Hepatocyte (in vitro differentiated cells): Measurements from ENCODE around the gene JAML. TPM values are rescaled to one million over a fixed set of nuclear protein-coding genes. Genes with fewer than 3 reads are reported as not detected.

Source experiments
- DNase-seq: peaks from one replicate; pipeline ENCODE4 v3.0.0-alpha.2; 2016; ENCODE audit warnings: low spot score
- H2AFZ ChIP-seq: fragments of 200-600 bp; sonication (generic); 2 replicates; pipeline ENCODE4 v1.6.0; 2016; ENCODE audit warnings: antibody characterized with exemption, mild to moderate bottlenecking
- H3K27ac ChIP-seq: fragments of 200-600 bp; sonication (generic); 2 replicates; pipeline ENCODE4 v1.5.1; 2016; ENCODE audit warnings: mild to moderate bottlenecking
- H3K27me3 ChIP-seq: fragments of 200-600 bp; sonication (generic); 2 replicates; pipeline ENCODE4 v1.6.1; 2016
- H3K36me3 ChIP-seq: fragments of 200-600 bp; sonication (generic); replicated peaks from 2 replicates; pipeline ENCODE4 v1.5.1; 2016; ENCODE audit warnings: low read depth; ENCODE audit not compliant: insufficient read depth
- H3K4me1 ChIP-seq: fragments of 200-600 bp; sonication (generic); 2 replicates; pipeline ENCODE4 v1.5.1; 2016; ENCODE audit warnings: mild to moderate bottlenecking, moderate library complexity; ENCODE audit not compliant: insufficient read depth
- H3K4me2 ChIP-seq: fragments of 200-600 bp; sonication (generic); 2 replicates; pipeline ENCODE4 v1.6.0; 2016
- H3K4me3 ChIP-seq: fragments of 200-600 bp; sonication (generic); 2 replicates; pipeline ENCODE4 v1.5.1; 2016; ENCODE audit warnings: mild to moderate bottlenecking
- H3K79me2 ChIP-seq: fragments of 200-600 bp; sonication (generic); 2 replicates; pipeline ENCODE4 v1.6.0; 2017; ENCODE audit warnings: mild to moderate bottlenecking
- H3K9me2 ChIP-seq: fragments of 200-600 bp; sonication (generic); replicated peaks from 2 replicates; pipeline ENCODE4 v1.6.0; 2017; ENCODE audit warnings: mild to moderate bottlenecking; ENCODE audit not compliant: insufficient read depth
- H3K9me3 ChIP-seq: fragments of 200-600 bp; sonication (generic); 2 replicates; pipeline ENCODE4 v1.5.1; 2016; ENCODE audit warnings: low read depth, mild to moderate bottlenecking
- H4K20me1 ChIP-seq: fragments of 200-600 bp; sonication (generic); 2 replicates; pipeline ENCODE4 v1.6.0; 2016; ENCODE audit warnings: mild to moderate bottlenecking; ENCODE audit not compliant: insufficient read depth, poor library complexity, severe bottlenecking
- EZH2 ChIP-seq: fragments of 200-600 bp; sonication (generic); IDR thresholded peaks from 2 replicates; pipeline ENCODE4 v1.6.1; 2016; ENCODE audit warnings: antibody characterized with exemption, mild to moderate bottlenecking, borderline replicate concordance
- EZH2phosphoT487 ChIP-seq: fragments of 200-600 bp; sonication (generic); IDR thresholded peaks from one replicate; pipeline ENCODE4 v1.6.1; 2018; ENCODE audit warnings: antibody characterized with exemption, mild to moderate bottlenecking, low read depth, moderate library complexity; ENCODE audit not compliant: unreplicated experiment, severe bottlenecking
- WGBS: methylation state at CpG from one replicate; pipeline ENCODE4 v1.1.6; 2016; ENCODE audit warnings: low lambda C conversion rate; ENCODE audit errors: missing lambda C conversion rate; 5-methylcytosine and 5-hydroxymethylcytosine counted together
- polyA plus RNA-seq: library from polyadenylated mRNA; unstranded; fragments of >200 nt; fragmentation: Nextera tagmentation; extraction: Ambion mirVana; gene quantifications from 2 replicates; pipeline ENCODE4 v1.2.1, GENCODE V29; 2016
- total RNA-seq: library from RNA; depleted of rRNA; stranded (reverse); fragments of >200 nt; gene quantifications from 2 replicates; pipeline ENCODE4 v1.2.3, GENCODE V29; 2014
- TF ChIP-seq, protein P1 (sequence below): fragments of 200-600 bp; sonication (generic); IDR thresholded peaks from 2 replicates; pipeline ENCODE4 v1.5.1; 2016; ENCODE audit warnings: antibody characterized with exemption, mild to moderate bottlenecking; ENCODE audit not compliant: poor library complexity

JAML gene
- total and polyA plus RNA-seq, 2 experiments from 2014 or later = 5.3 to 5.9 TPM

DNA sequence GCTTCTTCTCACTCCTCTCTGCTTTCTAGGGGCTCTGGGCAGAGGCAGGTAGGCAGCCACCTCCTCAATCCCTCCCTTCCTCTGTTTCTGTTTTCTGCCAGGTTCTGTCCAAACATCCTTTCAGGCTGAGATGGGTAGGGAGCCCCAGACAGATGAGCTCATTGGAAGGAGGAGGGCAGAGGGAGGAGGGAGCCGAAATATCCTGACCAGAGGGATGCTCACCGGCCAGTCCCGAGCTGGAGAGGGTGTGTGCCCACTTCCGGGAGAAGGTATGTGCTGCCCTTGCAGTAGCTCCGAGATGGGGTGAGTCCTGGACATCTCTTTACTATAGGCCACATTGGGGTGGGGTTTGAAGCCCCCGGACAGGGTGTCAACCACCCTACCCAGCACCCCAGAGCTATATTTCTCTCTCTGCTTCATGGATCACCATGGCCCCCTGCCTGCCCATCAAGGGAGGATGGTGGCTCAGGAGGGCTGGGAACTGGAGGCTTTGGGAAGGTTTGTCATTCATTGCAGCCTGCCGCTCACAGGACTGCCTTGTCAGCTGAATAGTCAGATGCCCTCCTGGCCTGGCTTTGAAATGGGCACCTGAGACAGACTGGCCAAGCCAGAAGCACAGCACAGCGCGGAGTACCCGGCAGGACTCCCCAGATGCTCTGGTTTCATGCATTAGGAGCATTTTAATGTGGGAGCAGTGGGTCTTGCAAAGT lies 67.5 kb downstream of the JAML start:
- Histone ChIP-seq H3K27ac (no peak overlapping the region), H3K4me1 (peaks cover 22% of the 10 kb centered on the region), H3K79me2 (no peaks in the 10 kb centered on the region), H3K27me3 (peaks cover 86% of the 10 kb centered on the region), H3K9me2 (no peaks in the 10 kb centered on the region), H2AFZ (no peak overlapping the region), H3K36me3 (no peaks in the 10 kb centered on the region), H4K20me1 (no peaks in the 10 kb centered on the region), H3K9me3 (no peaks in the 10 kb centered on the region), H3K4me3 (no peak overlapping the region), H3K4me2 (peak overlapping the region; percentile 72)
- 33% methylated on average over 10 of the region's 10 CpGs for WGBS
- TF ChIP-seq, protein P1, sequence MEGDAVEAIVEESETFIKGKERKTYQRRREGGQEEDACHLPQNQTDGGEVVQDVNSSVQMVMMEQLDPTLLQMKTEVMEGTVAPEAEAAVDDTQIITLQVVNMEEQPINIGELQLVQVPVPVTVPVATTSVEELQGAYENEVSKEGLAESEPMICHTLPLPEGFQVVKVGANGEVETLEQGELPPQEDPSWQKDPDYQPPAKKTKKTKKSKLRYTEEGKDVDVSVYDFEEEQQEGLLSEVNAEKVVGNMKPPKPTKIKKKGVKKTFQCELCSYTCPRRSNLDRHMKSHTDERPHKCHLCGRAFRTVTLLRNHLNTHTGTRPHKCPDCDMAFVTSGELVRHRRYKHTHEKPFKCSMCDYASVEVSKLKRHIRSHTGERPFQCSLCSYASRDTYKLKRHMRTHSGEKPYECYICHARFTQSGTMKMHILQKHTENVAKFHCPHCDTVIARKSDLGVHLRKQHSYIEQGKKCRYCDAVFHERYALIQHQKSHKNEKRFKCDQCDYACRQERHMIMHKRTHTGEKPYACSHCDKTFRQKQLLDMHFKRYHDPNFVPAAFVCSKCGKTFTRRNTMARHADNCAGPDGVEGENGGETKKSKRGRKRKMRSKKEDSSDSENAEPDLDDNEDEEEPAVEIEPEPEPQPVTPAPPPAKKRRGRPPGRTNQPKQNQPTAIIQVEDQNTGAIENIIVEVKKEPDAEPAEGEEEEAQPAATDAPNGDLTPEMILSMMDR = no peak
- TF ChIP-seq EZH2phosphoT487 = no peak
- DNase-seq = no peak

DNA sequence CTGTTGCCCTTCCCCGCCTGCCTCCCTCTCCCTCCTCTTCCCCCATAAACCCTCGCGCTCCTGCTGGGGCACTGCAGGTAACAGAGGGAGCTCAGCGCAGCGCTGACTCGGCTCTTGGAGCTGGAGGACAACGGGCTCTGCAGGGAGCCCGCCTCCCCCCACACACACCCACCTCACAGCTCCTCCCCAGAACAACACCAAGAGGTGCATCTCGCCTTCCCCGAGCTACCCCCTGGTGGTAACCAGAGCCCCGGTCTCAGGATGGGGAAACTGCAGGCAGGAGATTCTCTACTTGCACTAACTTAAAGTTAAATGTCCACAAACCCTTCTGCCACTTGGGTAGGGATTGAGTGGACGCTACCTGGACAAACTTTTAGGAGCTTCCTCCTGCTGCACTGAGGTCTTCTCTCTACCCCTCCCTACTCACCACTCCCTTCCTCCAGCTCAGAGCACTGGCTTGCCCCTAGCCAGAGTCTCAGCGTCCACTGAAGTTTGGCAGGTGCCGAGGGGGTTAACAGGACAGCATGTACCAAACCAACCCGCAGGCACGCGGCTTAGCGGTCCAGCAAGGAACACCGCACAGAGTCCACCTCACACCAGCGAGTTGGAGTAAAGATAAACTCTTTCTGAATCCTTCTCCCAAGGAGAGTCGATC lies 68.2 kb downstream of the JAML start:
- Histone ChIP-seq H3K4me3 (no peak overlapping the region), H3K9me3 (no peaks in the 10 kb centered on the region), H3K4me2 (peak overlapping the region; percentile 72), H3K36me3 (no peaks in the 10 kb centered on the region), H4K20me1 (no peaks in the 10 kb centered on the region), H3K9me2 (no peaks in the 10 kb centered on the region), H3K27me3 (peaks cover 89% of the 10 kb centered on the region), H3K4me1 (peaks cover 27% of the 10 kb centered on the region), H2AFZ (no peak overlapping the region), H3K27ac (no peak overlapping the region), H3K79me2 (no peaks in the 10 kb centered on the region)
- peak; percentile 63 for DNase-seq
- TF ChIP-seq EZH2phosphoT487 (no peak), EZH2 (no peak)
- TF ChIP-seq, protein P1 = no peak
- WGBS = 4% methylated on average over 19 of the region's 21 CpGs

DNA sequence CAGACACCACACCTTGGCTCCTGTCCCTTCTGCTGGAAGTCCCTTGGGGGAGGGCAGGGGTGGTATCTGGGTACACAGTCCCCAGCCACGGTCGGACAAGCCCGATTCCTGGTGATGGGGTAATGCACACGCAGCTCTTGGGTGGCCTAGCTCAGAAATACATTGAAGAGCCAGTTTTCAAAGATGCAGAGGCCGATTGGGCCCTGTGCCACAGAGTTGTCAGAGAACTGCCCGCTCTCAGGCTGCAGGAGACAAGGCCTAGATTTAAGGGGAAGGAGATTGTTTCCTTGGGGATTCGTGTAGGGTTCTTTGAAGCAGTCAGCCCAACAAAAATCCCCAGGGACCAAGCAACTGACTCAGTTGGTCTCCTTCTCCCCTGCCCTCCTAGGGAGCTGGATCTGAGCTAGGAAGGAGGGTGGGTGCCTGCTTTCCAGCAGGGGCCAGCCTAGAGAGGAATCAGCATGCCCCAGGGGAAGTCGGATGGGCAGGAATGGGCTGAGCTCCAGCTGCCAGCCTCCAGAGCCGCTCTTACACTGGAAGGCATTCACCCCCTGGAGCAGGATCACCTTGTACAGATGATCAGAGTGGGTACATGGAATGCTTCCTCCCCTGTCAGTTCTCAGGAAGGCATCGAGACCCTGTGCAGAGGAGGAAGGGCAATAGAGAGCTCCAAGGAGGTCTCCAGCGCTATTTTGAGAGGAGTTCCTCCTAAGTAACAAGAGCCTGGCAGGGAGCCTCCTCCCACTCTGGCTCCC lies 68.9 kb downstream of the JAML start:
- Histone ChIP-seq H3K4me2 (peak overlapping the region; percentile 72), H3K4me3 (no peak overlapping the region), H3K79me2 (no peaks in the 10 kb centered on the region), H3K4me1 (peaks cover 27% of the 10 kb centered on the region), H3K36me3 (no peaks in the 10 kb centered on the region), H3K27me3 (peaks cover 90% of the 10 kb centered on the region), H4K20me1 (no peaks in the 10 kb centered on the region), H3K9me3 (no peaks in the 10 kb centered on the region), H2AFZ (no peak overlapping the region), H3K9me2 (no peaks in the 10 kb centered on the region), H3K27ac (no peak overlapping the region)
- TF ChIP-seq EZH2 = no peak
- TF ChIP-seq, protein P1 = no peak
- no peak for TF ChIP-seq EZH2phosphoT487
- no peak for DNase-seq
- WGBS = 34% methylated on average over 11 of the region's 11 CpGs
